AG10803 (cell line): ENCODE data around the gene WDR89.

Source experiments
- DNase-seq: peaks from one replicate; pipeline ENCODE4 v3.0.0; 2010; ENCODE audit warnings: low read depth
- H3K4me3 ChIP-seq: 2 replicates; pipeline ENCODE4 v1.5.1; 2011; ENCODE audit warnings: mild to moderate bottlenecking, low read length, control low read depth
- CTCF ChIP-seq: conservative IDR thresholded peaks from 2 replicates; pipeline ENCODE4 v1.5.1; 2011; ENCODE audit warnings: mild to moderate bottlenecking, low read length, control low read depth, inconsistent platforms

Gene WDR89

GRCh38 chr14:63677891-63678379 lies 36.3 kb upstream of the WDR89 start:
- no peak for TF ChIP-seq CTCF
- no peak overlapping the region for H3K4me3 ChIP-seq
- peak; percentile 56 for DNase-seq

GRCh38 chr14:63676615-63677014 lies 34.9 kb upstream of the WDR89 start:
- no peak overlapping the region for H3K4me3 ChIP-seq
- TF ChIP-seq CTCF = no peak
- no peak for DNase-seq

- no peak overlapping the region for H3K4me3 ChIP-seq
- no peak for TF ChIP-seq CTCF
- no peak for DNase-seq
Measured at GRCh38 chr14:63673886-63674497, 32.3 kb upstream of the WDR89 start.

GRCh38 chr14:63673255-63673654 lies 31.6 kb upstream of the WDR89 start:
- DNase-seq = no peak
- TF ChIP-seq CTCF = no peak
- H3K4me3 ChIP-seq = no peak overlapping the region

GRCh38 chr14:63672417-63673180 lies 30.9 kb upstream of the WDR89 start:
- peak; percentile 69 for DNase-seq
- H3K4me3 ChIP-seq = no peak overlapping the region
- TF ChIP-seq CTCF = no peak

- no peak for DNase-seq
- no peak overlapping the region for H3K4me3 ChIP-seq
- TF ChIP-seq CTCF = no peak
Measured at GRCh38 chr14:63671987-63672386, 30.3 kb upstream of the WDR89 start.

- no peak for TF ChIP-seq CTCF
- DNase-seq = no peak
- no peak overlapping the region for H3K4me3 ChIP-seq
Measured at GRCh38 chr14:63670692-63671091, 29.0 kb upstream of the WDR89 start.
